ENCODE measurements around the gene PDCL3.

The PDCL3 gene

DNA sequence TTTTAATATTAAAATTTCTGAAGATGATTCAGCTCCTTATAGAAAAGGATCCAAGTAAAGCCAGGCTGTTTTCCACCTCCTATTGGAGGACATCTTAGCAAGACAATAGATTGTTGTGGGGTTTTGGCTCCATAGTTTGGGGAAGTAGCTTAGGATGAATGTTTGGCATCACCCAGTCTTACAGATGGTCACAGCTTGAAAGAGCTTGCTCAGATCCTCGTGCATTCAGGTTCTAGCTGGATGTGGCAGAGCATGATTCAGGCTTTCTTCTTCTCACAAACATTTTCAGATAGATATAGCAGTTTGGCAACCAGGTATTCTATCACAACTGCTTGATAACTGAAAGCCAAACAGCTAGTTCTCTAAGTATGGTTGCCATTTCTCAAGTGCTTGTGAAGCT lies 23.6 kb upstream of the PDCL3 start:
- no peaks in the 10 kb centered on the region for H3F3A ChIP-seq (ENCODE audit: control insufficient read depth, insufficient read depth)
- H3K4me2 ChIP-seq (ENCODE audit: low read length): no peak overlapping the region
- H3K27ac ChIP-seq (ENCODE audit: low read depth, low read length): no peak overlapping the region
- H3K9me2 ChIP-seq (replicated peaks; ENCODE audit: control insufficient read depth, low read length): no peaks in the 10 kb centered on the region
- no peaks in the 10 kb centered on the region for H4K20me1 ChIP-seq (ENCODE audit: control insufficient read depth, insufficient read depth, low read depth, low read length)
- H3K27me3 ChIP-seq (ENCODE audit: control insufficient read depth, low read length): peaks cover 5% of the 10 kb centered on the region
- no peaks in the 10 kb centered on the region for H3K36me3 ChIP-seq (ENCODE audit: control insufficient read depth, low read length)
- TF ChIP-seq EZH2phosphoT487 (IDR thresholded peaks at IDR 0.05; ENCODE audit: borderline replicate concordance, low read length): no peak
- TF ChIP-seq, protein P1, sequence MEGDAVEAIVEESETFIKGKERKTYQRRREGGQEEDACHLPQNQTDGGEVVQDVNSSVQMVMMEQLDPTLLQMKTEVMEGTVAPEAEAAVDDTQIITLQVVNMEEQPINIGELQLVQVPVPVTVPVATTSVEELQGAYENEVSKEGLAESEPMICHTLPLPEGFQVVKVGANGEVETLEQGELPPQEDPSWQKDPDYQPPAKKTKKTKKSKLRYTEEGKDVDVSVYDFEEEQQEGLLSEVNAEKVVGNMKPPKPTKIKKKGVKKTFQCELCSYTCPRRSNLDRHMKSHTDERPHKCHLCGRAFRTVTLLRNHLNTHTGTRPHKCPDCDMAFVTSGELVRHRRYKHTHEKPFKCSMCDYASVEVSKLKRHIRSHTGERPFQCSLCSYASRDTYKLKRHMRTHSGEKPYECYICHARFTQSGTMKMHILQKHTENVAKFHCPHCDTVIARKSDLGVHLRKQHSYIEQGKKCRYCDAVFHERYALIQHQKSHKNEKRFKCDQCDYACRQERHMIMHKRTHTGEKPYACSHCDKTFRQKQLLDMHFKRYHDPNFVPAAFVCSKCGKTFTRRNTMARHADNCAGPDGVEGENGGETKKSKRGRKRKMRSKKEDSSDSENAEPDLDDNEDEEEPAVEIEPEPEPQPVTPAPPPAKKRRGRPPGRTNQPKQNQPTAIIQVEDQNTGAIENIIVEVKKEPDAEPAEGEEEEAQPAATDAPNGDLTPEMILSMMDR (IDR thresholded peaks at IDR 0.05; ENCODE audit: low read depth, low read length, poor library complexity, severe bottlenecking): no peak
- H3K79me2 ChIP-seq (ENCODE audit: control insufficient read depth, low read length): no peaks in the 10 kb centered on the region
- H3K9me3 ChIP-seq (ENCODE audit: control insufficient read depth, insufficient read depth, low read length): no peaks in the 10 kb centered on the region; the same call in 1 of the 2 replicates
- no peaks in the 10 kb centered on the region for H3K4me1 ChIP-seq (ENCODE audit: control insufficient read depth, low read length)
- no peak overlapping the region for H3K4me3 ChIP-seq (ENCODE audit: low read length)

DNA sequence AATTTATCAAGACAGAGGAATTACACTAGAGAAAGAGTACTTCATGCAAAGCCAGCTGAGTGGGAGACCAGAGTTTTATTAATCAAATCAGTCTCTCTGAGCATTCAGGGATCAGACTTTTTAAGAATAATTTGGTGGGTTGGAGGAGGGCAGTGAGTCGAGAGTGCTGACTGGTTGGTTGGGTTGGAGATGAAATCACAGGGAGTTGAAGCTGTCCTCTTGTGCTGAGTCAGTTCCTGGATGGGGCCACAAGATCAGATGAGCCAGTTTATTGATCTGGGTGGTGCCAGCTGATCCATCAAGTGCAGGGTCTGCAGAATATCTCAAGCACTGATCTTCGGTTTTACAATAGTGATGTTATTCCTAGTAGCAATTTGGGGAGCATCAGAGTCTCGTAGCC lies 21.4 kb upstream of the PDCL3 start:
- TF ChIP-seq, protein P1 (IDR thresholded peaks at IDR 0.05; ENCODE audit: low read depth, low read length, poor library complexity, severe bottlenecking): no peak
- no peak for TF ChIP-seq EZH2phosphoT487 (IDR thresholded peaks at IDR 0.05; ENCODE audit: borderline replicate concordance, low read length)
- Histone ChIP-seq H3K36me3 (ENCODE audit: control insufficient read depth, low read length) (no peaks in the 10 kb centered on the region), H3K79me2 (ENCODE audit: control insufficient read depth, low read length) (no peaks in the 10 kb centered on the region), H3K4me1 (ENCODE audit: control insufficient read depth, low read length) (no peaks in the 10 kb centered on the region), H4K20me1 (ENCODE audit: control insufficient read depth, insufficient read depth, low read depth, low read length) (no peaks in the 10 kb centered on the region), H3F3A (ENCODE audit: control insufficient read depth, insufficient read depth) (no peaks in the 10 kb centered on the region), H3K4me3 (ENCODE audit: low read length) (no peak overlapping the region), H3K9me2 (replicated peaks; ENCODE audit: control insufficient read depth, low read length) (no peaks in the 10 kb centered on the region), H3K4me2 (ENCODE audit: low read length) (no peak overlapping the region), H3K9me3 (ENCODE audit: control insufficient read depth, insufficient read depth, low read length) (no peaks in the 10 kb centered on the region), H3K27me3 (ENCODE audit: control insufficient read depth, low read length) (peaks cover 7% of the 10 kb centered on the region), H3K27ac (ENCODE audit: low read depth, low read length) (no peak overlapping the region)

DNA sequence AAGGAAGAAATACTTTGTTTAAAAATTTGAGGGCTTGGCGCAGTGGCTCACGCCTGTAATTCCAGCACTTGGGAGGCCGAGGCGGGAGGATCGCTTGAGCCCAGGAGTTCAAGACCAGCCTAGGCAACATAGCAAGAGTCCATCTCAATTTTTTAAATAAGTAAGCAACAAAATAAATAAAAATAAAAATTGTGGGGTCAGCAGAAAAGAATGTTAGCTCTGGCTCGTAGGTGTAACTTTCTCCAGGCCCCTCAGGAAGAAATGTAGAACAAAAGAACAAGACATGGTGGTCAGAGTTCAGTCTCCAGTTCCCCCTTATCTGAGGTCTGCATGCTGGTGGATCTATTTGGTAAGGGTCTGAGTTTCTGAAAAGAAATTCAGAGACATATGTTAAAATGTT lies 20.4 kb upstream of the PDCL3 start:
- TF ChIP-seq, protein P1 (IDR thresholded peaks at IDR 0.05; ENCODE audit: low read depth, low read length, poor library complexity, severe bottlenecking): no peak
- no peak for TF ChIP-seq EZH2phosphoT487 (IDR thresholded peaks at IDR 0.05; ENCODE audit: borderline replicate concordance, low read length)
- Histone ChIP-seq H3K27me3 (ENCODE audit: control insufficient read depth, low read length) (peaks cover 7% of the 10 kb centered on the region), H3K27ac (ENCODE audit: low read depth, low read length) (no peak overlapping the region), H3F3A (ENCODE audit: control insufficient read depth, insufficient read depth) (no peaks in the 10 kb centered on the region), H3K9me2 (replicated peaks; ENCODE audit: control insufficient read depth, low read length) (no peaks in the 10 kb centered on the region), H3K4me1 (ENCODE audit: control insufficient read depth, low read length) (no peaks in the 10 kb centered on the region), H3K4me3 (ENCODE audit: low read length) (no peak overlapping the region), H3K4me2 (ENCODE audit: low read length) (no peak overlapping the region), H4K20me1 (ENCODE audit: control insufficient read depth, insufficient read depth, low read depth, low read length) (no peaks in the 10 kb centered on the region), H3K79me2 (ENCODE audit: control insufficient read depth, low read length) (no peaks in the 10 kb centered on the region), H3K9me3 (ENCODE audit: control insufficient read depth, insufficient read depth, low read length) (no peaks in the 10 kb centered on the region), H3K36me3 (ENCODE audit: control insufficient read depth, low read length) (no peaks in the 10 kb centered on the region)

Data from DOHH2 (cell line).